ENCODE measurements around the gene BAHD1.

Gene BAHD1

GRCh38 chr15:40424483-40425115 is 16.2 kb upstream of the BAHD1 start:
- DNase-seq (ENCODE audit: low spot score), result no peak

- DNase-seq (ENCODE audit: low spot score), result no peak
Observed at GRCh38 chr15:40425681-40426080, 15.1 kb upstream of the BAHD1 start.

GRCh38 chr15:40427188-40427587 is 13.6 kb upstream of the BAHD1 start:
- no peak for DNase-seq (ENCODE audit: low spot score)

GRCh38 chr15:40428185-40428584 is 12.6 kb upstream of the BAHD1 start:
- no peak for DNase-seq (ENCODE audit: low spot score)

- no peak for DNase-seq (ENCODE audit: low spot score)
Observed at GRCh38 chr15:40429068-40429710, 11.6 kb upstream of the BAHD1 start.

- DNase-seq (ENCODE audit: low spot score), result peak; percentile 84
Observed at GRCh38 chr15:40430271-40430805, 10.4 kb upstream of the BAHD1 start.

GRCh38 chr15:40435023-40435709 is 5.6 kb upstream of the BAHD1 start:
- no peak for DNase-seq (ENCODE audit: low spot score)

GRCh38 chr15:40435710-40436089 is 5.1 kb upstream of the BAHD1 start:
- DNase-seq (ENCODE audit: low spot score), result no peak

GRCh38 chr15:40436116-40436891 is 4.4 kb upstream of the BAHD1 start:
- DNase-seq (ENCODE audit: low spot score), result peak; percentile 57

GRCh38 chr15:40436892-40437751 is 3.6 kb upstream of the BAHD1 start:
- no peak for DNase-seq (ENCODE audit: low spot score)

GRCh38 chr15:40437752-40438687 is 2.7 kb upstream of the BAHD1 start:
- DNase-seq (ENCODE audit: low spot score), result no peak

GRCh38 chr15:40438712-40439111 is 2.0 kb upstream of the BAHD1 start:
- DNase-seq (ENCODE audit: low spot score), result no peak

GRCh38 chr15:40439461-40439959 is 1.2 kb upstream of the BAHD1 start:
- no peak for DNase-seq (ENCODE audit: low spot score)

GRCh38 chr15:40439960-40440742 is 602 bp upstream of the BAHD1 start:
- peak; percentile 73 for DNase-seq (ENCODE audit: low spot score)

GRCh38 chr15:40441565-40442531 is 1.1 kb downstream of the BAHD1 start:
- peak; percentile 61 for DNase-seq (ENCODE audit: low spot score)

- no peak for DNase-seq (ENCODE audit: low spot score)
Observed at GRCh38 chr15:40443255-40443654, 2.5 kb downstream of the BAHD1 start.

GRCh38 chr15:40443846-40444245 is 3.1 kb downstream of the BAHD1 start:
- no peak for DNase-seq (ENCODE audit: low spot score)

- no peak for DNase-seq (ENCODE audit: low spot score)
Observed at GRCh38 chr15:40444736-40445135, 4.0 kb downstream of the BAHD1 start.
